Stimulated activated CD4-positive, alpha-beta T cell treated with anti-CD3 and anti-CD28 coated beads, Interleukin-1b, Interleukin-23, amount 100 ng/mL, for 48 hours (primary cell): ENCODE results near the gene SOCS7.

Experiments
- DNase-seq: peaks from one replicate; pipeline ENCODE4 v3.0.0-alpha.2; 2020

Gene SOCS7

DNA sequence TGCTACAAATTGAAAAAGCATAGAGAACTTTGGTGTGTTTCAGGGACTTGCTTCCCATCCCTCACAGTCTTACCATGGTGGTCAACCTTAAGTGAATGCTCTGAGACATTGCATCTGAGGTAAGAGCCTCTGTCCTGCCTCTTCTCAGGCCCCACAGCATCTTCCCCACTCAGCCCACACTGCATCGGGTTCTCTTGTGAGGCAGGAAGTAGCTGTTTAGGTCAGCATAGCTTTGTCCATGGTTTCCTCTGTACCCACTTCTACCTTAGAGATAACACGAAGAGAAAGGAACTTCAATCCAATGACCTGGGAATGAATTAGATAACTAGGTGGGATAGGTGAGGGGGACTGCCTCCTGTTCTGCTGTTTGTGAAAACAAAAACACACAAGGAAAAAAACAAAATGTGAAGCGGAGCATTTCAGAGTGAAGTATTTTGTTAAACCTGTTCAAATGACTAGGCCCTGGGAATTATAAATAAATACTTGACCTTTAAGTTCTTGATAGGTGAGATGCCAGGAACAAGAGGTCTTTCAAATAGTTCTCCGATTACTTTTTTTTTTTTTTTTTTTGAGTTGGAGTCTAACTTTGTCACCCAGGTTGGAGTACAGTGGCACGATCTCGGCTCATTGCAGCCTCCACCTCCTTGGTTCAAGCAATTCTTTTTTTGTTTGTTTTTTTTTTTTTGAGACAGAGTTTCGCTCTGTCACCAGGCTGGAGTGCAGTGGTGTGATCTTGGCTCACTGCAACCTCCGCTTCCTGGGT, 17.7 kb downstream of the SOCS7 start:
- DNase-seq = no peak

DNA sequence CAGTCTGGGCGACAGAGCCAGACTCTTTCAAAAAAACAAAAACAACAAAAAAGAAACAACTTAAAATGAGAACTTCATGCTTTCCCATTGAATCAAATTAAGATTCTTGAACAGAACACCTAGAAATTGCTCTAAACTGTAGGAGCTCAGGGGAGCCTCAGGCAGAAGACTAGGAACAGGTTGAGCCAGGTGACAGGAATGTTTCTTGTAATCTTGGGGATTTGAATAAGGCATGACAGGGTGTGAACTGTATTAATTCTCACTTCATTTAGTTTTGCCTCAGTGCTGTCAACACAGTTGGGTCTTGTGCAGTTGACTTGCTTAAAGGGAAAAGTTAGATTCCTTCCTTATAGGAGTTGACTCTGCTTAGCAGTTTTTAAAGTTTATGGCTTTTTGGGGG, 27.8 kb downstream of the SOCS7 start:
- no peak for DNase-seq

DNA sequence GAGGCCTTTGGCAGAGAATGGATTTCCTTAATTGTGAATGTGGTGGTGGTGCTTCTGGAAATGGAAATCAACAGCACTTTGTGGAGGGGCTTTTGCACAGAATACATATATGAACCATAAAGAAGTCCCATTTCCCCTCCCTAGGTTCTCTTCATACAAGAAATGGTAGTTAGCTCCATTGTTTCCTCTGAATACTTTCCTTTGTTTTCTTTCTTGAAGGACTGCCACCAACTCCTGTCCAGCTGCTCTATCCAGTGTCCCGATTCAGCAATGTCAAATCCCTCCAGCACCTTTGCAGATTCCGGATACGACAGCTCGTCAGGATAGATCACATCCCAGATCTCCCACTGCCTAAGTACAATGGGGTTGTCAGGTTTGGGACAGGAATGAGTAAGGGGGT, 43.4 kb downstream of the SOCS7 start:
- DNase-seq = no peak

DNA sequence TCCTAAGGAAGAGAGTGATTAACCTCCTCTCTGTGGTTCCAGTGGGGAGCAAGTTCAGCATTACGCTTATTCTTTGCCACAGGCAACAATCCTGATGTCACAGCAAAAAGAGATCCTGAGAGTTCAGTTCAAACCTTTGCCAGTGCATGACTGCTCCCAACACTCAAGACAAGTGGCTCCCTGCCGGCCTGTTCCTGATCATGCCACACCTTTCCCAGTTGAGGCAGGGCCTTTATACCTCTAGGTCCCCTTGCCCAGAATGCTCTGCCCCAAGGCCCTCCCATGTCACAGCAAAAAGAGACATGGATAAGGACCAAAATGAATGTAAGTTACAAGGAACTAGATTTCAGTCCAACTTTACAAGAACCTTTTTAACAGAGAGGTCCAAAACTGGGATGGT, 45.6 kb downstream of the SOCS7 start:
- no peak for DNase-seq

DNA sequence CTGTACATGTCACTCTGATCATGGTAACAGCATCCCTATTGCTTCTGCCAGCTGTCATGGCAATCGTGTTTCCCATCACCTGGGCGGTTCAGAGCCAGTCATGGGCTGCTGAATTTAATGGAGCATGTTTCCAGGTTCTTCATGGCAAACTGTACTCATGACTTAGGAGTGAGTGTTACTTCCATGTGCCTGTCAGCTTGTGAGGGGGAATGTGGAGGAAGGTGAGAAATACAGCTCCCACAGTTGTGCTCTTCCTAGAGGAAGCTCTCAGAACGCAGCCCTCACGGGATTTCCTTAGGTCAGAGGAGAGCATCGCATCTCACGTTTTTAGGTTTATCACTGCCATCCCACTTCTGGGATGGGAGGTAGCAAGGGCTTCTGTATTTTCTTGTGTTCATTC, 48.6 kb downstream of the SOCS7 start:
- no peak for DNase-seq

DNA sequence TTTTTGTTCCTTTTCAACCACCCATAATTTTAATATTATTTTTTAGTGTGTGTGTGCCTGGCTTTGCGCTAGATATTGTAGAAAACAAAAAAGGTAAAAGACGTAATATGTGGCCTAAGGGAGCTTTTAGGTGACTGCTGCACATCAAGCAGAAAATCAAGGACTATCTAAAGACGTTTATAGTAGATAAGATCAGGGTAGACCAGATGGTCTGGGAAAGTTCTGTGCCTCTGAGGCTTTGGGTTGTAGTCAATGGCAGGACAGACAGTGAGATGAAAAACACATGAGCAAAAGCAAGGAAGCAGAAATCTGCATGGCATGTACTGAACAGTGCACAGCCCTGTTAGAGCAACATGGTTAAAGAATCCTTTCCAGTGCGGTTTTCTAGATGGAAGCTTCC, 49.8 kb downstream of the SOCS7 start:
- DNase-seq = no peak

DNA sequence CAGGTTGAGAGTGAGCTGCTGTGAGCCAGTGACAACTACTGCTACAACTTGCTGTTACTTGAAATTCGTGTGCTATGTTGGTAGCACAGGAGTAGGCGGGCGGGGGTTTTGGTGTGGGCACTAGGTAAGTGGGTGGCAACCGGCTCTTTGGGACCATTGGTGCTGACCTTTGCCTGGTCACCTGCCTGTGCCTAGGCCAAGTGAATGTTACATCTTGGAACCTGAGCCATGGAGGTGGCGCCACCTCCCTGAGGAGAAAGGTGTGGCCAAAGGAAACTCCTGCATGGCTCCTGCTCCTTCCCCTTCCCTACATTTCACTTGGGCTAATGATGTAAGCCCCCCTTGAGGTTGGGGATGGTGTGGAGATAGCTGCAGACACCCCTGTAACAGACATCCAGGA, 51.3 kb downstream of the SOCS7 start:
- no peak for DNase-seq

DNA sequence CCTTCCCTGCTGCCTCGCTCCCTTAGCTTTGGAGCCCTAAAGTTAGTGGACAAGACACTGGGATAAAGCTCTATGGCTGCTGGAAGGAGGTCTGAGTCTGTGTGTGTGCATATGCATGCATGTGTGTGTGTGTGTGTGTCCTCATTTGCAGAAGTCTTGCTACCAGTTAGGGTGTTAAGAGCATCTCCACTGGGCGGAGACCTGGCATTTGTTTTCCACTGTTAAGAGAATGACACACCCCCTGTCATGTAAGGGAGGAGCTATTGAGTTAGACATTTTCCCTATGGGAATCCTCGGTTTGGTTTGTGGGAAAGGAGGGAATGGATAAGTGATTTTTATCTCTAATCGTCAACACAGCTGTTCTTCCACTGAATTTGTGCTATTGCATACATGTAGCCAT, 51.8 kb downstream of the SOCS7 start:
- no peak for DNase-seq

DNA sequence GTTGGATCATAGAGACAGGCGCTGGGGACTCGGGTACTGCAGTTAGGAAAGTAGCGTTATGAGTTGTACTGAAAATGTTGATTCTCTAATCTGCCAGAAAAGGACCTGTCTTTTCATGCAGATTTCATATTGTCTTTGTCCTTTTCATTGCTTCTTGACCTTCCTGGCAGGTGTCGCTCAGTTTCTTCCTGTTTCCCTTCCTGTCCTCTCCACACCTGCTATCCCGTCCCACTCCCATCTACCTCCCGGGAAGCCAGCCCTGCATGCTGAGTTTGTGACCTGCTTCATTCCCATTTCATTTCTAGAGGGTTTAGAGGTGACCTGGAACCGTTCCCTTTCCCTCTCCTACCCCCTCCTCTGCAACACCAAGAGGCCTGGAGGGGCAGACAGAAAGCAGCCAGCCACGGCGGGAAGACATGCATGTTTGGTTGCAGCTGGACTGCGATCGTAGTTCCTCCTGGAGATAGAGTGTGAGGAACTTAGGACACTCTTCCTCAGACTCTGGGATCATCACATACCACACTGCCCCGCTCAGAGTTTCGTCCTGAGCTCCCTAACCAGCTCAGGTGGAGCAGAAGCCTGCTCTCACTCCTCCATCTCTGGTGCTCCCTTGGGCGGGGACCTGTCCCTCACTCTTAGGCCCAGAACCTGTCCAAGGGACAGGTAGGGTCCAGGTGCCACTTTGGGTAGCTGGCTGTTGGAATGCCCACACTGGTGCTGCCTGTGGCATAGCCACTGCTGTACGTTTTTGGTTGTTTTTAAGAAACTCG, 52.7 kb downstream of the SOCS7 start:
- no peak for DNase-seq

DNA sequence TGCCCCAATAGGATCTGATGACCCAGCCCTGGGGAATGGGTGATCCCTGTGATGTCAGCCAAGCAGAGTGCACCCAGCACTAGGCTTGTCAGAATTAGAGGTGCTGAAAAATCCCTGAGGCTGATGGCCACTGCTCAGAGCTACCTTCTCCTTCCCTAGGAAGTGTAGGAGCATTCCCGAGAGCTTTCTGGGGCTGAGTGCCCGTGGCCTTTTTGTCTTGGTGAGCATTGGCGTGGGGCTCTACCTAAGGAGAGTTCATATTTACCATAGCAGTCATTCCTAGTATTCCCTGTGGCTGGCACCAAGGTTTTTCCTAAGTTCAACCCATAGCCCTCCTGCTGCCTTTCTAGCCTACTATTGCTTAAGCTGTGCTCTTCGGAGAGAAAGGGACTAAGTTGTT, 54.0 kb downstream of the SOCS7 start:
- no peak for DNase-seq

DNA sequence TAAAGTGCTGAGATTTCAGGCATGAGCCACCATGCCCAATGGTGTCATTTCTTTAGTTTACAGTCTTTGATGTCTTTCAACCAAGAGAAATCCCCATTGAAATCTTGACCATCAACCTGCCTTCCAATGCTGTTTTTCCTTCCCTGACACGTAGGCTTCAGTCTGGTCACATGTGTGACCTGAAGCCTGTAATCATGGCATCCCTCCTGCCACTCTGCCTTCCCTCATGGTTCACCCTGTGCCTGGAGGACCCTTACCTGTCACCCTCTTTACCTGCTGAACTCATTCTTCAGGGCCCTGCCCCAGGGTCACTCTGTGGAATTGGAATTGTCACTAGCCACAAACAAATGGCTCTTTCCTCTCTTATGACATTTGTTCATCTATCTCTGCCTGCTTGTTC, 58.6 kb downstream of the SOCS7 start:
- no peak for DNase-seq

DNA sequence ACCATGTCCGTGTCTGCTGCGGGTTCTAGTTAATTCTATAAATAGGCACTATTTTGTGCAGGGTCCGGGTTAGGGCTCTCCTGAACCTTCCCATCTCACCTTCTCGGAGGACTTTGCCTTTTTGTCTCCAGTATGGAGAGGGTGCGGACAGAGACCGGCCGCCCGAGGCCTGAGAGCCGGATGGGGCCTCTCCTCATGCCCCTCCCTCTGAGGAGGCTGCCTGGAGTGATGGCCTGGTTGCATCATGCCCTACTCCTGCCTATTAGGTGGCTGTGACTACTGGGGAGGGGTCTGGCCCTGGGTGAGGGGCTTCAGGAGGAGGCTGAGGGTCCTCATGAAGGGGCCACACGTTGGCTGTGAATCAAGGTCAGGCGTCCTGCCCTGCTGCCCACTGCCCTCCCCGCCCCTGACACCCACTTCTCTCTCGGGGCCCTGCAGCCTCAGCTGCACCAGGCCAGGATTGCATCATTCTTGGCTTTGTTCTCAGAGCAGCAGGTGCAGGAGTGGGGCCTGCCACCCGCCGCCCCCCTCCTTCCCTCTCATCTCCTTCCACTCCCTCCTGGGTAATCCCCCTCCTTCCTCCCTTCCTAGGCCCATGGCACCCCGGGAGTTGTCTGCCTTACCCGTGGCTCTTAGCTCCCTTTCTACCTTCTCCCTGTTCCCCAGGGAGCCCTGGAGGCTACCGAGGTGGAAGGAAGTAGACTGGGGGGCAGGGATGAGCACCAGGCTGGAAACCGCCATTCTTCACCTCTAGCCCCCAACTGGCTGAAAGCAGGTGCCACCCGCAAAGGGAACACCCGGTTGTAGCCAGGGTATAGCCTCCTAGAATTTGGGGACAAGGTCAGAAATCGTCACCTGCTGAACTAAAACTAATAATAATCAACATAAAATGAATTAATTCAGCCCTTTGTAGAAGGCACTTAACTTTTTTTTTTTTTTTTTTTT, 63.9 kb downstream of the SOCS7 start:
- DNase-seq = peak; percentile 38

DNA sequence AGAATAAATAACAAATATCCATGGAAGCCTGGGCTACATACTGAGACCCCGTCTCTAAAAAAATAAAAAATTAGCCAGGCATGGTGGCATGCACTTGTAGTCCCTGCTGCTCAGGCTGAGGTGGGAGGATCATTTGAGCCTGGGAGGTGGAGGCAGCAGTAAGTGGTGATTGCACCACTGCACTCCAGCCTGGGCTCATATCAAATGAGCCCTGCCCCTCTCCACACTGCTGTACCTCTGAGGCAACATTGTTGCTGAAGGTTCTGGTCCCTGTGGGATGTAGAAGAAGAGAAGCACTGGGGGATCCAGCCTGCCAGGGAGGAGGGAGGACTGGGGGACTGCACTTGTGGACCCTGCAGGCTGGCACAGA, 65.2 kb downstream of the SOCS7 start:
- DNase-seq = no peak

DNA sequence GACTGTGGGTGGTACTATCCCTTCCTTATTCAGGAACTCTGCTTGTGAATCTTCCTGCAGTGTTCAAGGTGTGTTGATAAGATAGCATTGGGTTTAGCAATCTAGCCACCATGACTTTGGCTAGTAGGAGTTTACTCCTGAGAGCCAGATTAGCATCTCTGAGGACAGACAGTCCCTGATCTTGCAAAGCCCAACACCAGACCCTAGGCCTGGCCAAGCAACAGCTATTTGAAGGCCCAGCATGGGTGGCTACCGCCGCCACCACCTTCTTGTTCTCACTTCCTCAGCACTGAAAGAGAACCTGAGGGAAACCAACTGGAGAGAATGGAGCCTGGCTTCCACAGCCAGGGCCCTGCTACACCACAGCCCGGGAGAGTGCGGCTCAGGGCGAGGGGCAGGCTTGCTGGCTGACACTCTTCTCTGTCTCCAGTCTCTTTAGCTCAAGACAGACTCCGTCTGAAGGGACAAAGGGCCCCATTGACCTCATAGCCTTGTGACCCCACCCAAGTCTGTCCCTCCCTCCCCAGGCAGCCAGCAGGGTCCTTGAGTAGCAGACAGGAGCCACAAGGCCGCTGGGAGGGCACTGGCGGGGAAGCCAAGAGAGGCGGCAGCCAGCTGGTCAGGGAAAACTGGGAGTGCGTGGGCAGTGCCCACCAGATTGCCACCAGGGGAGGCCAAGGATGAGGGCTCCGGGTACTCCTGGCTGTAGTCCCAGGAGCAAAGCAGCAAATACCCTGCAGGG, 65.7 kb downstream of the SOCS7 start:
- no peak for DNase-seq

DNA sequence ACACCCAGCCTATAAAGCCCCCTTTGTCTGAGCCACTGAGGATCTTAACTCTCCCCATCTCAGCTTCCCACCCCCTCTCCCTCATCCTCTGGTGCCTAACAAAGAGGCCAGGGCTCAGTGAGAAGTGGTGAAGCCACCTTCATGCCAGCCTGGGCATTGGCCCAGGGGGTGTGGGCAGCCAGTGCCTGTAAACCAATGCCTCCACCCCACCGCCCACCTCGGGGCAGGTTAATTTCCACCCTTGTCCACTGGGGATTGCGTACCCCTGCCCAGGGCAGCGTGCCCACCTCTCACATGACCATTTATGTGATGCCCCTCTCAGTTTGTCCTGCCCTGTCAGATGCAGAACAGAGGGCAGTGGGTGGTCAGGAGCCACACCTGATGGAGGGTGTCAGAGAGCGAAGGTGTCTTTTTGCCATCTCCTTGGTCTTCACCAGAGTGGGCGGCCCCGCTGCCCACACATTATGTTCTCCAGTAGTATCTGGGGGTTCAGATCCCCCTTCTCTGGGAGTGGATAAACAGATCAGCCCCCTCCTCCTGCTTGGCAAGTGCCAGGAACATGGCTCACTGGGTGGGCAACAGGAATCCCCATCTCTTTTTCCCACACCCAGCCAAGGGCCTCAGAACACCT, 66.5 kb downstream of the SOCS7 start:
- no peak for DNase-seq

DNA sequence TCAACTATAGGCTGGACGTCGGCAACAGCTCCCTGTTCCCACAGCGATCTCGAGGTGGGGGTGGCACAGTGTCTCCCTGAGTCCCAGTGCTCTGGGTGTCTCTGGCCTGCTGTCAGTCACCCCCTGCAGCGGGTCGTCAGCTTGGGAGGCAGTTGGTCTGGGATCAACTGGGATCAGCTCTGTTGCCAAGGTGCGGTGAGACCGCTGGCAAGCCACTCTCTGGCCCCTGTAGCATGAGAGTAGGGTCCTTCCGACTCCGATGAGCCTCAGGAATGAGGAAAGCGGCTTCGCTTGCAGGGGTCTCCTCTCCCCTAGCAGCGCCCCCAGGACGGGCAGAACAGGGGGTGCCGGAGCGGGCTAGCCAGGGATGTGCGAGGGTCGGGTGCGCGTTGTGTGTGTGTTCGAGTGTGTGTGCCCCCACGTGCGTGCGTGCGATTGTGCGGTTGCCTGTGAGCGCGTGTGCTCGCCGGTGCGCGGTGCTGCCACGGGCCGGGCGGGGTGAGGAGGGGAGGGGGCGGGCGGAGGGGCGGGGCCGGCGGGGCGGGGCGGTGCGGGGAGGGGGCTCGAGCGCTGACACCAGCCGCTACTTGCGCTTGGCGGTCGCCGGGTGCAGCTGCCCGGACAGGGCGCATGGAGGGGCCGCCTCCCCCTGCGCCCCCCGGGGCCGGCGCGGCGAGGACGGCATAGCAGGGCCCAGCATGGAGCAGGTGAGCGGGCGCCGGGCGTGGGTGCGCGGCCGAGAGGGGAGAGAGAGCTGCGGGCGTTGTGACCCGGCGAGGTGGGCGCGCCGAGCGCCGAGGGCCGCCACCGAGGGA, 67.3 kb downstream of the SOCS7 start:
- DNase-seq = no peak

DNA sequence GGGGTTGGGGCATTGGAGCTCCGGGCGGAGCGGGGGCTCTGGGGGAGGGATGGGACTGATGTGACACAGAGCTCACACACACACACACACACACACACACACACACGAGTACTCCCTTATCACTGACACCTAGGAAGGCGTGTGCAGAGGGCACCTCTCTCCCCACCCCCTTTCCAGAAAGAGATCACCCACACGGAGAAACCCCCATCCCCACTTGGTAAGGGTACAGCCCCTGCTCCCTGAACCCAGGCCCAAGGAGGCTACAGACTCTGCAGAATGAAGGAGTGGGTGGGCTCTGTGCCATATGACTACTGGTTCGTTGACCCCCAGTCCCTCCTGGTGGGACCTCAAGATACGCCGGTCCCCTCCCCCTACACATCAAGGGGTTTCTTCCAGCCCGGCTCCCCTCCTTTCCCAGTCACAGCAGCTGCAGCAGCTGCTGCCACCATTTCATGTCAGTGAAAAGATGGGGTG, 67.9 kb downstream of the SOCS7 start:
- DNase-seq = no peak

DNA sequence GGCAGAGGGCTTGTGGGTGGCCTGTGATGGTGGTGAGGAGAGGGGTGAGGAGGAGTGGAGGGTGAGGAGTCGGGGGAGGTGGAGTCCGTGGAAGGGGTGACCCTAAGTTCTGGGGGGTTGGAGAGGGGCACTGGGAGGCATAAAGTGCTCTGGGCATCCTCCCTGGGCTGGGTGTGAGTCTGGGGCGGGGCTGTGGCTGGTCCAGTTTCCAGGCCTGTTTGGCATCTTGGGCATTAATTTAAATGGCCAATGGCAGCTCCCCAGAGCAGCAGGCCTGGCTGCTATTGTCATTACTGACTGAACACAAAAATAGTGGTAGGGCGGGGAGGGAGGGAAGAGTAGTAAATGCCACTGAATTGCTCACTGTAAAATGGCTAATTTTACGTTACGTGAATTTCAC, 68.9 kb downstream of the SOCS7 start:
- DNase-seq = no peak

DNA sequence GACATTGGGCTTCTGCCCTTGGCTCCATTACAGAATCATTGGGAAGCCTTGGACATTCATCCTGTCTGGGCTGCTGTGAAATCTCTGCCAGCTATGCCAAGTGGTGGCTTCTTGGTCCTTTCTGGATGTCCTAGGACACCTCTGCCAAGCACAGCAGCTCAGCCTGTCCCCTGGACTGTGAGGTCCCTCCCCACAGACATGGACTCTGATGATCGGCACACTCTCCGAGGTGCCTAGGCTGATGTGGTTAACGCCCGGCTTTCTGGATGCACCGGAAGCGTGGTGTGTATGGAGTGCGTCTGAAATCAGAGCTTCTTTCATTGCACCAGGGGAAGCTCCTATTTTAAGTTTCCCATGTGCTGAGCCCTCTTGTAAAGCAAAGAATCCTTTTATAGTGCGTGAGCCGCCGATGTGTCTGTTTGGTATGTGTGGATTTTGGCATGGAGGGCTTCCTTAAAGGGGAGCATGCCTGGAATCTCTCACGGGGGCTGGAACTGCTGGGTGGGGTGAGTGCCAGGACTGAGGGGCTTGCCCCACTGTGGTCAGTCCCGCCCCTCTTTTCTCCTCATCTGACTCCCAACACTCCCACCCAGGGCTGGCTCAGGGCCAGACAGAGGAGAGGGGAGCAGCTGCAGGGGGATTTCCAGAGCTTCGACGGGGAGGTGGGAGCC, 69.7 kb downstream of the SOCS7 start:
- no peak for DNase-seq
